GM12878 (cell line): Measurements from ENCODE around the gene ELP4. TPM values are rescaled to one million over a fixed set of nuclear protein-coding genes. Genes with fewer than 3 reads are reported as not detected.

Experiments used
- CEBPZ ChIP-seq: fragments of 150-350 bp; IDR thresholded peaks from 2 replicates; pipeline ENCODE4 v1.6.1; 2016; ENCODE audit warnings: low read depth, low read length
- CREB1 ChIP-seq: IDR thresholded peaks from 2 replicates; pipeline ENCODE4 v1.6.1; 2012; ENCODE audit warnings: low read depth, mild to moderate bottlenecking, inconsistent platforms
- ELK1 ChIP-seq: IDR thresholded peaks from 2 replicates; pipeline ENCODE4 v1.6.1; 2012; ENCODE audit warnings: low read depth, low read length, improper control_type of control experiment
- ETV6 ChIP-seq, 2 experiments: fragments of 450-650 bp in 1 of 2; IDR thresholded peaks in 1 of 2; conservative IDR thresholded peaks in 1 of 2; 2 replicates each; pipeline ENCODE4 v1.6.1; 2014; ENCODE audit warnings: antibody characterized with exemption in 1 of 2, borderline replicate concordance in 1 of 2, low read depth in 1 of 2, mild to moderate bottlenecking in 1 of 2, moderate library complexity in 1 of 2
- FOXM1 ChIP-seq: IDR thresholded peaks from 2 replicates; pipeline ENCODE4 v1.6.1; 2012; ENCODE audit warnings: low read depth, mild to moderate bottlenecking, inconsistent platforms, low read length, moderate library complexity
- JUND ChIP-seq: IDR thresholded peaks from 2 replicates; pipeline ENCODE4 v1.6.1; 2012; ENCODE audit warnings: low read depth, mild to moderate bottlenecking, low read length, improper control_type of control experiment, moderate library complexity
- RAD21 ChIP-seq: IDR thresholded peaks from 2 replicates; pipeline ENCODE4 v1.6.1; 2011; ENCODE audit warnings: mild to moderate bottlenecking, low read depth, low read length, moderate library complexity; ENCODE audit not compliant: insufficient read depth
- SRF ChIP-seq, 2 experiments: IDR thresholded peaks; 2 replicates each; pipeline ENCODE4 v1.6.1; 2011; ENCODE audit warnings: low read depth in 2 of 2, low read length in 2 of 2, mild to moderate bottlenecking in 1 of 2, moderate library complexity in 1 of 2
- STAT3 ChIP-seq: IDR thresholded peaks from 2 replicates; pipeline ENCODE4 v1.6.1; 2011; ENCODE audit warnings: low read depth, low read length, improper control_type of control experiment
- TCF3 ChIP-seq: IDR thresholded peaks from 2 replicates; pipeline ENCODE4 v1.6.1; 2012; ENCODE audit warnings: low read depth, mild to moderate bottlenecking, low read length, borderline replicate concordance; ENCODE audit not compliant: insufficient read depth
- polyA plus RNA-seq, 11 experiments: library from polyadenylated mRNA; depleted of rRNA in 4 of 11; unstranded in 6 of 11; stranded (reverse) in 5 of 11; fragments of >200 nt; fragmentation: Nextera tagmentation in 4 of 11; fragmentation: Illumina TruSeq in 1 of 11; extraction: Ambion mirVana in 4 of 11; extraction: Trizol in 1 of 11; gene quantifications; 1 replicate in 1 of 11; 2 replicates in 10 of 11; pipeline versions ENCODE4 v1.2.1 to v1.2.3, GENCODE V29; 2011 to 2016; ENCODE audit warnings: inconsistent platforms in 2 of 11, missing spikeins in 2 of 11, low read depth in 1 of 11
- total RNA-seq, 4 experiments: library from RNA; depleted of rRNA in 3 of 4; stranded (reverse); fragments of >200 nt in 3 of 4; fragmentation: Illumina TruSeq in 1 of 4; extraction: Trizol in 1 of 4; gene quantifications; 2 replicates each; pipeline versions ENCODE4 v1.2.1 to v1.2.3, GENCODE V29; 2013 to 2021

ELP4 gene
- total and polyA plus RNA-seq, 10 of the 15 experiments (the other 5 are each of a cell fraction or from before 2014, with no cell fraction given), result 17.7 to 36.1 (median 27.0) TPM

- TF ChIP-seq CEBPZ (no peak), STAT3 (no peak), FOXM1 (no peak), ETV6 (conservative IDR thresholded peaks at IDR 0.05 in 1 of 2, IDR thresholded peaks at IDR 0.05 in 1 of 2; ENCODE audit: borderline replicate concordance in 1 of 2, low read depth in 1 of 2) (no peak), CREB1 (no peak), TCF3 (no peak), RAD21 (no peak), JUND (no peak), SRF (IDR thresholded peaks at IDR 0.05; ENCODE audit: low read depth in 2 of 2, low read length in 2 of 2) (no peak), ELK1 (no peak)
- TF ChIP-seq, all 136 proteins: peak for 0
These were observed 92.2 kb downstream of the ELP4 start (continued) for GRCh38 chr11:31601635-31602282.
